ENCODE data around the gene SPAG6. TPM values are rescaled to one million over a fixed set of nuclear protein-coding genes. Genes with fewer than 3 reads are reported as not detected.
"Not testable (repeated sequence)": the region's sequence is repeated elsewhere in the genome, so short reads cannot be mapped to it uniquely, and the experiment has no call there.

The SPAG6 gene
- total RNA-seq, 4 donors from 2014 or later: 0.19 TPM; not detected in 3

GRCh38 chr10:22349755-22350154 lies 4.5 kb downstream of the SPAG6 start:
- no peak for TF ChIP-seq CTCF (IDR thresholded peaks at IDR 0.05)
- Histone ChIP-seq H3K4me3 (no peak overlapping the region), H3K4me1 (peaks cover 4 to 11% (median 9%) of the 10 kb centered on the region in 4 donors), H3K9me3 (no peaks in the 10 kb centered on the region), H3K27ac (replicated peaks in 1 of 4) (no peak overlapping the region), H3K27me3 (peaks cover 8 to 39% (median 23%) of the 10 kb centered on the region in 4 donors), H3K36me3 (no peaks in the 10 kb centered on the region)
- intact Hi-C loops (cut with DNase I): loop anchor here (10.0 kb wide), 2 partner anchors 235 to 745 kb away; partner anchors contain the start of gene MSRB2
- 97% methylated on average over 1 of the region's 1 CpG for WGBS
- DNase-seq (ENCODE audit: extremely low spot score): no peak

- H3K9me3 ChIP-seq: no peaks in the 10 kb centered on the region
- H3K4me3 ChIP-seq: no peak overlapping the region
- intact Hi-C loops (cut with DNase I): no loop called here
- no peak for TF ChIP-seq EP300 (IDR thresholded peaks at IDR 0.05)
- TF ChIP-seq CTCF (IDR thresholded peaks at IDR 0.05): no peak
- no peak for TF ChIP-seq POLR2A (IDR thresholded peaks at IDR 0.05; ENCODE audit: low read depth)
- no peak for TF ChIP-seq POLR2AphosphoS5 (IDR thresholded peaks at IDR 0.05)
- 90% methylated on average over 5 of the region's 5 CpGs for WGBS
- no peak for DNase-seq (ENCODE audit: extremely low spot score)
- no peaks in the 10 kb centered on the region for H3K36me3 ChIP-seq
- no peak overlapping the region for H3K27ac ChIP-seq (replicated peaks in 1 of 4)
- peaks cover 0 to 24% (median 9%) of the 10 kb centered on the region in 4 donors for H3K27me3 ChIP-seq
- H3K4me1 ChIP-seq: no peaks in the 10 kb centered on the region
Measured at GRCh38 chr10:22351131-22351703, 5.9 kb downstream of the SPAG6 start.

GRCh38 chr10:22356324-22356873 lies 11.1 kb downstream of the SPAG6 start:
- DNase-seq (ENCODE audit: extremely low spot score): no peak
- Histone ChIP-seq H3K27me3 (peaks cover 0 to 2% (median 0%) of the 10 kb centered on the region in 4 donors), H3K4me3 (no peak overlapping the region), H3K27ac (replicated peaks in 1 of 4) (no peak overlapping the region), H3K36me3 (no peaks in the 10 kb centered on the region), H3K4me1 (no peaks in the 10 kb centered on the region), H3K9me3 (no peaks in the 10 kb centered on the region)
- 93% methylated on average over 4 of the region's 4 CpGs for WGBS
- intact Hi-C loops (cut with DNase I): no loop called here
- TF ChIP-seq CTCF (IDR thresholded peaks at IDR 0.05): no peak
- TF ChIP-seq POLR2A (IDR thresholded peaks at IDR 0.05; ENCODE audit: low read depth): no peak
- TF ChIP-seq EP300 (IDR thresholded peaks at IDR 0.05): no peak
- no peak for TF ChIP-seq POLR2AphosphoS5 (IDR thresholded peaks at IDR 0.05)

GRCh38 chr10:22357770-22358169 lies 12.5 kb downstream of the SPAG6 start:
- 100% methylated on average over 3 of the region's 4 CpGs for WGBS
- DNase-seq (ENCODE audit: extremely low spot score); H3K36me3 ChIP-seq; H3K9me3 ChIP-seq; H3K4me3 ChIP-seq; H3K27me3 ChIP-seq; H3K27ac ChIP-seq (replicated peaks in 1 of 4); H3K4me1 ChIP-seq; intact Hi-C loops (cut with DNase I): not testable (repeated sequence)

GRCh38 chr10:22363305-22363704 lies 18.0 kb downstream of the SPAG6 start:
- no peak for DNase-seq (ENCODE audit: extremely low spot score)
- H3K36me3 ChIP-seq: no peaks in the 10 kb centered on the region
- no peak overlapping the region for H3K27ac ChIP-seq (replicated peaks in 1 of 4)
- H3K27me3 ChIP-seq: peaks cover 0 to 9% (median 0%) of the 10 kb centered on the region in 4 donors
- H3K9me3 ChIP-seq: no peaks in the 10 kb centered on the region
- no peak for TF ChIP-seq CTCF (IDR thresholded peaks at IDR 0.05)
- no peak for TF ChIP-seq POLR2A (IDR thresholded peaks at IDR 0.05; ENCODE audit: low read depth)
- no peak for TF ChIP-seq POLR2AphosphoS5 (IDR thresholded peaks at IDR 0.05)
- no peak for TF ChIP-seq EP300 (IDR thresholded peaks at IDR 0.05)
- no peaks in the 10 kb centered on the region for H3K4me1 ChIP-seq
- intact Hi-C loops (cut with DNase I): no loop called here
- no peak overlapping the region for H3K4me3 ChIP-seq
- 89% methylated on average over 6 of the region's 6 CpGs for WGBS
